Endodermal cell (in vitro differentiated cells): ENCODE measurements around the gene FRG2C. TPM values are rescaled to one million over a fixed set of nuclear protein-coding genes. Genes with fewer than 3 reads are reported as not detected.
A peak's percentile ranks its signal among the peaks of the same experiment; 100 is the strongest.
"Not testable (repeated sequence)": the region's sequence is repeated elsewhere in the genome, so short reads cannot be mapped to it uniquely, and the experiment has no call there.

ENCODE experiments used
- DNase-seq: peaks from one replicate; pipeline ENCODE4 v3.0.0-alpha.2; 2017
- H3K27ac ChIP-seq: 2 replicates; pipeline ENCODE4 v1.5.1; 2013; ENCODE audit warnings: mild to moderate bottlenecking, low read depth, low read length, moderate library complexity
- H3K27me3 ChIP-seq: 2 replicates; pipeline ENCODE4 v1.6.1; 2013; ENCODE audit warnings: mild to moderate bottlenecking, low read length, moderate library complexity; ENCODE audit not compliant: insufficient read depth, control insufficient read depth, poor library complexity, severe bottlenecking
- H3K36me3 ChIP-seq: 2 replicates; pipeline ENCODE4 v1.7.0; 2013; ENCODE audit warnings: mild to moderate bottlenecking, low read length, moderate library complexity; ENCODE audit not compliant: control insufficient read depth, insufficient read depth
- H3K4me1 ChIP-seq: one replicate; pipeline ENCODE4 v1.7.0; 2013; ENCODE audit warnings: low read length; ENCODE audit not compliant: control insufficient read depth, insufficient read depth
- H3K4me3 ChIP-seq: 2 replicates; pipeline ENCODE4 v1.5.1; 2013; ENCODE audit warnings: mild to moderate bottlenecking, low read length, moderate library complexity
- H3K9ac ChIP-seq: 2 replicates; pipeline ENCODE4 v1.6.1; 2013; ENCODE audit warnings: mild to moderate bottlenecking, low read length, moderate library complexity; ENCODE audit not compliant: poor library complexity, severe bottlenecking; ENCODE audit errors: extremely low read depth
- H3K9me3 ChIP-seq: 2 replicates; pipeline ENCODE4 v1.6.1; 2013; ENCODE audit warnings: mild to moderate bottlenecking, low read length, moderate library complexity; ENCODE audit not compliant: control insufficient read depth
- H3K27ac Mint-ChIP-seq: 2 replicates; pipeline ENCODE4 v1.8.0; 2020; ENCODE audit warnings: mixed read lengths
- H3K27me3 Mint-ChIP-seq: 2 replicates; pipeline ENCODE4 v1.8.0; 2021; ENCODE audit warnings: mild to moderate bottlenecking, mixed read lengths; ENCODE audit not compliant: insufficient read depth
- H3K36me3 Mint-ChIP-seq: 2 replicates; pipeline ENCODE4 v1.8.0; 2020; ENCODE audit warnings: low read depth, mixed read lengths
- H3K4me1 Mint-ChIP-seq: 2 replicates; pipeline ENCODE4 v1.8.0; 2020; ENCODE audit warnings: mixed read lengths
- H3K4me3 Mint-ChIP-seq: 2 replicates; pipeline ENCODE4 v1.8.0; 2020; ENCODE audit warnings: mild to moderate bottlenecking, moderate library complexity, mixed read lengths
- H3K9me3 Mint-ChIP-seq: 2 replicates; pipeline ENCODE4 v1.8.0; 2020; ENCODE audit warnings: mild to moderate bottlenecking, mixed read lengths
- WGBS, 2 experiments: methylation state at CpG; one replicate each; pipeline versions ENCODE4 v1.1.5 to v1.1.7; 2013; ENCODE audit warnings: missing lambda C conversion rate in 2 of 2, mixed read lengths in 1 of 2; ENCODE audit not compliant: insufficient coverage in 1 of 2, insufficient read length in 1 of 2; 5-methylcytosine and 5-hydroxymethylcytosine counted together
- total RNA-seq, 2 donors: library from RNA; stranded (reverse); fragmentation: NEBNext Ultra II Directional in 1 of 2; extraction: Animal tissue kit (Norgen Biotek cat#: 25700) in 1 of 2; gene quantifications; 2 replicates in 1 of 2; 3 replicates in 1 of 2; pipeline ENCODE4 v1.2.1, GENCODE V29; 2021
- TF ChIP-seq, protein P1 (sequence below): fragments of 200-600 bp; sonication (generic); conservative IDR thresholded peaks from 2 replicates; pipeline ENCODE4 v1.5.0; 2021; ENCODE audit warnings: antibody characterized with exemption, mild to moderate bottlenecking

Gene FRG2C
- total RNA-seq, 2 donors from 2014 or later = 0.13 TPM; not detected in 1

- peak; percentile 90 for DNase-seq
- Mint-ChIP-seq H3K9me3 (peaks cover 50% of the 10 kb centered on the region), H3K27ac (peak overlapping the region; percentile 78), H3K4me1 (peaks cover 15% of the 10 kb centered on the region), H3K36me3 (peaks cover 17% of the 10 kb centered on the region), H3K27me3 (peaks cover 63% of the 10 kb centered on the region), H3K4me3 (peak overlapping the region; percentile 67)
- WGBS, 2 experiments = 8 to 13% methylated on average over 29 to 59 of the region's 59 CpGs
- Histone ChIP-seq H3K4me3 (peak overlapping the region; percentile 82), H3K27me3 (peaks cover 57% of the 10 kb centered on the region)
- not testable (repeated sequence) for H3K27ac ChIP-seq, H3K9ac ChIP-seq, H3K4me1 ChIP-seq, H3K36me3 ChIP-seq, H3K9me3 ChIP-seq
- TF ChIP-seq, protein P1, sequence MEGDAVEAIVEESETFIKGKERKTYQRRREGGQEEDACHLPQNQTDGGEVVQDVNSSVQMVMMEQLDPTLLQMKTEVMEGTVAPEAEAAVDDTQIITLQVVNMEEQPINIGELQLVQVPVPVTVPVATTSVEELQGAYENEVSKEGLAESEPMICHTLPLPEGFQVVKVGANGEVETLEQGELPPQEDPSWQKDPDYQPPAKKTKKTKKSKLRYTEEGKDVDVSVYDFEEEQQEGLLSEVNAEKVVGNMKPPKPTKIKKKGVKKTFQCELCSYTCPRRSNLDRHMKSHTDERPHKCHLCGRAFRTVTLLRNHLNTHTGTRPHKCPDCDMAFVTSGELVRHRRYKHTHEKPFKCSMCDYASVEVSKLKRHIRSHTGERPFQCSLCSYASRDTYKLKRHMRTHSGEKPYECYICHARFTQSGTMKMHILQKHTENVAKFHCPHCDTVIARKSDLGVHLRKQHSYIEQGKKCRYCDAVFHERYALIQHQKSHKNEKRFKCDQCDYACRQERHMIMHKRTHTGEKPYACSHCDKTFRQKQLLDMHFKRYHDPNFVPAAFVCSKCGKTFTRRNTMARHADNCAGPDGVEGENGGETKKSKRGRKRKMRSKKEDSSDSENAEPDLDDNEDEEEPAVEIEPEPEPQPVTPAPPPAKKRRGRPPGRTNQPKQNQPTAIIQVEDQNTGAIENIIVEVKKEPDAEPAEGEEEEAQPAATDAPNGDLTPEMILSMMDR = peak; percentile 65
These were observed 8.1 kb downstream of the FRG2C start for GRCh38 chr3:75672140-75672775.

DNA sequence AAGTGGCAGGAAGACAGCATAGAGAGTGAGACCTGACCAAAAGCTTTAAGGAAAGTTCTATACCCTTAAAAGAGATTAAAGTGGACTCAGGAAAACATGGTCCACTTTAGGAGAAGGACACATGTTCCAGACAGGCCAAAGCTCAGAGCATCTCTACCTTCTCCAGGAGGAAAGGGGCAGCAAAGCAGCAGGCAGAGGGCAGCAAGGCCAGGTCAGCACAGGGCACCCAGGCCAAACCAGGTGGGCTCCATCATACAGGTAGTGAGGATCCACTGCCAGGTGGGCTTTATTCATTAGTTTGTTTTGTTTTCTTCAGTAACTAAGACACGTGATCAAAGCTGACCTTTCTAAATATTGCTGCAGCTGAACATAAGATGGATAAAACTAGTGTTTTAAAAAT lies 19.8 kb downstream of the FRG2C start:
- not testable (repeated sequence) for H3K4me3 Mint-ChIP-seq, H3K36me3 Mint-ChIP-seq, H3K36me3 ChIP-seq, H3K4me1 ChIP-seq, DNase-seq, H3K9ac ChIP-seq, H3K4me3 ChIP-seq, H3K27me3 ChIP-seq, H3K27ac ChIP-seq, H3K27me3 Mint-ChIP-seq, H3K4me1 Mint-ChIP-seq, H3K27ac Mint-ChIP-seq
- 88% methylated on average over 1 of the region's 1 CpG; no CpG with 5 or more reads in 1 of the 2 experiments for WGBS, 2 experiments
- H3K9me3 Mint-ChIP-seq = peaks cover 13% of the 10 kb centered on the region
- H3K9me3 ChIP-seq = peaks cover 14% of the 10 kb centered on the region

- H3K4me1 Mint-ChIP-seq = no peaks in the 10 kb centered on the region
- DNase-seq = peak; percentile 66
- no peak overlapping the region for H3K4me3 ChIP-seq
- peaks cover 24% of the 10 kb centered on the region for H3K9me3 Mint-ChIP-seq
- H3K4me3 Mint-ChIP-seq = no peak overlapping the region
- TF ChIP-seq, protein P1 = peak; percentile 57
- H3K9me3 ChIP-seq = no peaks in the 10 kb centered on the region
- no peaks in the 10 kb centered on the region for H3K27me3 ChIP-seq
- no peak overlapping the region for H3K27ac ChIP-seq
- WGBS, 2 experiments = 85 to 91% methylated on average over 4 to 9 of the region's 9 CpGs
- no peak overlapping the region for H3K9ac ChIP-seq
- H3K27ac Mint-ChIP-seq = no peak overlapping the region
- H3K36me3 ChIP-seq = no peaks in the 10 kb centered on the region
- no peaks in the 10 kb centered on the region for H3K36me3 Mint-ChIP-seq
- H3K4me1 ChIP-seq = no peaks in the 10 kb centered on the region
- no peaks in the 10 kb centered on the region for H3K27me3 Mint-ChIP-seq
These were observed 23.2 kb downstream of the FRG2C start for GRCh38 chr3:75687323-75687722.

- DNase-seq = no peak
- no peaks in the 10 kb centered on the region for H3K36me3 ChIP-seq
- H3K27me3 ChIP-seq = no peaks in the 10 kb centered on the region
- H3K4me3 ChIP-seq = no peak overlapping the region
- no peaks in the 10 kb centered on the region for H3K4me1 ChIP-seq
- no peak overlapping the region for H3K9ac ChIP-seq
- H3K9me3 Mint-ChIP-seq = peaks cover 39% of the 10 kb centered on the region
- no peak overlapping the region for H3K4me3 Mint-ChIP-seq
- H3K9me3 ChIP-seq = peaks cover 1% of the 10 kb centered on the region
- no peak overlapping the region for H3K27ac ChIP-seq
- peaks cover 3% of the 10 kb centered on the region for H3K36me3 Mint-ChIP-seq
- no peaks in the 10 kb centered on the region for H3K4me1 Mint-ChIP-seq
- WGBS, 2 experiments = 55 to 60% methylated on average over 1 to 2 of the region's 2 CpGs
- TF ChIP-seq, protein P1 = no peak
- H3K27ac Mint-ChIP-seq = no peak overlapping the region
- H3K27me3 Mint-ChIP-seq = no peaks in the 10 kb centered on the region
These were observed 27.9 kb downstream of the FRG2C start for GRCh38 chr3:75692061-75692460.
